Measurements from ENCODE around the gene MYCBP2. TPM values are rescaled to one million over a fixed set of nuclear protein-coding genes. Genes with fewer than 3 reads are reported as not detected.

Gene MYCBP2
- total RNA-seq, 1 donor from 2014 or later = 37.4 TPM

DNA sequence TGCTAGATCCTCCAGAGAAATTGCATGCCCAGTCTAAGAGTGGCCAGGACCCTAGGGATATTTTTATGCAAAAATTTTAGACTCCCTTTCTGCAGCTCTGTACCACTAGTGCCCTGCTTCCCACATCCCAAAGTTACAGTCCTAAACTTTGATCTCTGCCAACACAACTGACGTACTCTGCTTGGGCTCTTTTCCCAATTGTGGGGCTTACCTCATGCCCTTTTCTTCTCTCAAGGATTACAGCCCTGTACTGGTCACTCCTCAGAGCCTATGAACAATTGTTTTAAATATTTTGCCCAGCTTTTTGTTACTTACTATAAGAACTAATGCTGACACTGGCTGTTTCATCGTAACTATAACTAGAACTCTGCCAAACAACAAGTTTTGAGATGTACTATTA, 242.1 kb downstream of the MYCBP2 start:
- no peak overlapping the region for H3K4me3 ChIP-seq (ENCODE audit: low read depth, low read length)
- no peak for FAIRE-seq
- no peak for DNase-seq (ENCODE audit: low read depth)
- no peaks in the 10 kb centered on the region for H3K27me3 ChIP-seq (ENCODE audit: control insufficient read depth, insufficient read depth, low read length)
- TF ChIP-seq, protein P1, sequence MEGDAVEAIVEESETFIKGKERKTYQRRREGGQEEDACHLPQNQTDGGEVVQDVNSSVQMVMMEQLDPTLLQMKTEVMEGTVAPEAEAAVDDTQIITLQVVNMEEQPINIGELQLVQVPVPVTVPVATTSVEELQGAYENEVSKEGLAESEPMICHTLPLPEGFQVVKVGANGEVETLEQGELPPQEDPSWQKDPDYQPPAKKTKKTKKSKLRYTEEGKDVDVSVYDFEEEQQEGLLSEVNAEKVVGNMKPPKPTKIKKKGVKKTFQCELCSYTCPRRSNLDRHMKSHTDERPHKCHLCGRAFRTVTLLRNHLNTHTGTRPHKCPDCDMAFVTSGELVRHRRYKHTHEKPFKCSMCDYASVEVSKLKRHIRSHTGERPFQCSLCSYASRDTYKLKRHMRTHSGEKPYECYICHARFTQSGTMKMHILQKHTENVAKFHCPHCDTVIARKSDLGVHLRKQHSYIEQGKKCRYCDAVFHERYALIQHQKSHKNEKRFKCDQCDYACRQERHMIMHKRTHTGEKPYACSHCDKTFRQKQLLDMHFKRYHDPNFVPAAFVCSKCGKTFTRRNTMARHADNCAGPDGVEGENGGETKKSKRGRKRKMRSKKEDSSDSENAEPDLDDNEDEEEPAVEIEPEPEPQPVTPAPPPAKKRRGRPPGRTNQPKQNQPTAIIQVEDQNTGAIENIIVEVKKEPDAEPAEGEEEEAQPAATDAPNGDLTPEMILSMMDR (IDR thresholded peaks at IDR 0.05; ENCODE audit: insufficient read depth, low read length, severe bottlenecking) = no peak
- H3K36me3 ChIP-seq (ENCODE audit: control insufficient read depth, insufficient read depth, low read length) = peaks cover 8% of the 10 kb centered on the region

DNA sequence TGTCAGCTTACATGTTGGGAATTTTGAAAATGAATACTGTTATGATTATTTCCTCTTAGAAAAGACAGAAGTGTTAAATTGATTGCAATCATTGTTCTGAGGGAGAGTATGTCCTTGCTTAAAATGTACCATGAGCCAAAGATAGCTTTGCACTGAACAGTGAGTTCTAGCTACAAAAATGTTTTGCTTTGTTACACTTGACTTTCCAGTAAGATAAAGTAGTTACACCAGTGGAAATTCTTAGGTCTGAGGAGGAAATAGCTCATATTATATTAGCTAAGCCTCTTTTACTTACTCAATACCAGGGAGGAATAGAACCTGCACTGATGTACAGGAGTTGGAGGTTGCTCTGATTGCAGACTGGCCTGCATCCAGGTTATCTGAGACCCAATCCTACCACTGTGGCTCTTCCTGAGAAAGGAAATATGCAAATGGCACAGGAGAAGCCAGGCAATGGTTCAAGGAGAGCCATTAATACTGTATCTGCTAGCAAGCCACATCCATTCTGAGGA, 246.9 kb downstream of the MYCBP2 start:
- Histone ChIP-seq H3K36me3 (ENCODE audit: control insufficient read depth, insufficient read depth, low read length) (peaks cover 8% of the 10 kb centered on the region), H3K27me3 (ENCODE audit: control insufficient read depth, insufficient read depth, low read length) (no peaks in the 10 kb centered on the region), H3K4me3 (ENCODE audit: low read depth, low read length) (no peak overlapping the region)
- DNase-seq (ENCODE audit: low read depth) = no peak
- no peak for FAIRE-seq
- TF ChIP-seq, protein P1 (IDR thresholded peaks at IDR 0.05; ENCODE audit: insufficient read depth, low read length, severe bottlenecking) = no peak

DNA sequence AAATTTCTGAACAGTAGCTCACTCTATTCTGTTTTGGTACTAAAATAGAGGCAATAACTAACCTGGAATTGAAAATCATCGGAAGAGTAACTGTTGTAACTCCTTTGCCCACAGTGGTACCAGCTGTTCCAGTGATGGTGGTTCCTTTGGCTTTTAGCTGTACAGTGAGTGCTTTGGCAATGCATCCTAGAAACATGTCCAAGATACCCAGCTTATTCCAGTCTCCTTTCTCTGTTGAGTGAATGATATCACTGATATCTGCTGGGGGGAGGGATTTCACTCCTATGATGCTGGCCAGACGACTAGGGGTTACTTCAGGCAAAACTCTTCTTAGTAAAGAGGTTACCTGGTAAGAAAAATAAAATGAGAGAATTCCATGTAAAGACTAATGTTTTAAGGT, 259.4 kb downstream of the MYCBP2 start:
- H3K27me3 ChIP-seq (ENCODE audit: control insufficient read depth, insufficient read depth, low read length) = no peaks in the 10 kb centered on the region
- DNase-seq (ENCODE audit: low read depth) = no peak
- no peak overlapping the region for H3K4me3 ChIP-seq (ENCODE audit: low read depth, low read length)
- no peak for FAIRE-seq
- peaks cover 4% of the 10 kb centered on the region for H3K36me3 ChIP-seq (ENCODE audit: control insufficient read depth, insufficient read depth, low read length)
- TF ChIP-seq, protein P1 (IDR thresholded peaks at IDR 0.05; ENCODE audit: insufficient read depth, low read length, severe bottlenecking) = no peak

DNA sequence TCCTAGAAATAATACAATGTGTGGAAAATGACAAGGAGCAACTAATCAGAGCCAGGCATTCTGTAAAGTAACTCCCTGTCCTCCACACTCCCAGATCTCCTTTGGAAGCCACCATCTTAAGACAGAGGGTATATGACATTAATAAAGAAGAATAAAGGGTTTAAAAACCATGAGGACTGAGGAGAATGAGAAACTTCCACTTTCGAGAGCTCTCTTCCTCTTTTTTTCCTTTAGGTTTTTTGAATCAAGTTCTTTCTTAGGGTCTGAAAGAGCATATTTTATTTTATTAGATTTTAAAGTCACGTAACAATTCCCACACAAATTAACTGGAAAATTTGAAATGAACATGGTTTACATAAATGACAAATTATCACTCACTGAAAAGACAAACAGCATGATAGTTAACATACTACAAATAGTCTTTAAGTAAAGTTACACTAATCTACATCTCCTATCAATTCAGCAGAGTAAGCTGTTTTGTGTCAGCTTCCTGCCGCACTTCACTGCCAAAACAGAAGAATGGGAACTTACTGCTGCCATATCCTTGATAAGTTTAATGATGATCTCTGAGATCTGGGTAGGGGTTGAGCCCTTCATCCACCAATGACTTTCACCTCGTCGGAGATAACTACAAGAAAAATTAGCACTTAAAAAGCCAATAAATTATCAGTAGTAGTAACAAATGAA, 261.3 kb downstream of the MYCBP2 start:
- H3K4me3 ChIP-seq (ENCODE audit: low read depth, low read length) = no peak overlapping the region
- peaks cover 4% of the 10 kb centered on the region for H3K36me3 ChIP-seq (ENCODE audit: control insufficient read depth, insufficient read depth, low read length)
- FAIRE-seq = no peak
- DNase-seq (ENCODE audit: low read depth) = no peak
- H3K27me3 ChIP-seq (ENCODE audit: control insufficient read depth, insufficient read depth, low read length) = no peaks in the 10 kb centered on the region
- TF ChIP-seq, protein P1 (IDR thresholded peaks at IDR 0.05; ENCODE audit: insufficient read depth, low read length, severe bottlenecking) = no peak

DNA sequence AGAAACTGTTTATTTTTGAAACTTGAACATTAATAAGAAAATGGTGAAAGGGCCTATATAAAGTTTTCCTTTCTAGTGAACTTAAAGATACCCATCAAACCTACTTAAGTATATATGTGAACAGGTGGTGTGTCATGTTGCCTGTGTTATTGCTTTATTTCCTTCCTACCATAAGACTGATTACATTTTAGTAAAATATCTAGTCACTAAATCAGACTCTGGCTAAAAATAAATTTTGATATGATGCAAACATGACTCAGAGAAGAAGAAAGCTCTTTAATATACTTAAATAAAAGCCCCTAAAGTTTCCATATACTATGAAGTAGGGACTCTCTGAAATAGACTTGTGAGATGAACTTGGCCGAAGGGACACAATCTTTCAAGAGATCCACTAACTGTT, 264.8 kb downstream of the MYCBP2 start:
- H3K36me3 ChIP-seq (ENCODE audit: control insufficient read depth, insufficient read depth, low read length) = peaks cover 4% of the 10 kb centered on the region
- no peak for FAIRE-seq
- no peaks in the 10 kb centered on the region for H3K27me3 ChIP-seq (ENCODE audit: control insufficient read depth, insufficient read depth, low read length)
- DNase-seq (ENCODE audit: low read depth) = no peak
- TF ChIP-seq, protein P1 (IDR thresholded peaks at IDR 0.05; ENCODE audit: insufficient read depth, low read length, severe bottlenecking) = no peak
- H3K4me3 ChIP-seq (ENCODE audit: low read depth, low read length) = no peak overlapping the region

DNA sequence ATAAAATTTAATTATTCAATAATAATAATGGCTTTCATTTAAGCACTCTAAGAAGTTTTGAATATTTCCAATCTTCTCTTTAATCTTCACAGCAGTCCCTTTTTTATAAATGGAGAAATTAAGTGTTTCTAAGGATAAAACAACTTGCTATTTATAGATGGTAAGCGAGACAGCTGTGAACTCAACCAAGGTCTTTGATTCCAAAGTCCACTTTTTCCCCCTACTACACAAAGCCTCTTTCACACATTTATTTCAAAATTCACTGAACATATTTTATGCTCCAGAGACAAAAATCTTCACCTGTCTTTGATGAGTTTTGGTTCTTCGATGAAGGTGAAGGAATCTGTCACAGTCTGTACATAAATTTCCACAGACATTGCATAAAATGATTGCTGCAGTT, 265.5 kb downstream of the MYCBP2 start:
- no peaks in the 10 kb centered on the region for H3K27me3 ChIP-seq (ENCODE audit: control insufficient read depth, insufficient read depth, low read length)
- no peak for FAIRE-seq
- TF ChIP-seq, protein P1 (IDR thresholded peaks at IDR 0.05; ENCODE audit: insufficient read depth, low read length, severe bottlenecking) = no peak
- H3K4me3 ChIP-seq (ENCODE audit: low read depth, low read length) = no peak overlapping the region
- DNase-seq (ENCODE audit: low read depth) = no peak
- H3K36me3 ChIP-seq (ENCODE audit: control insufficient read depth, insufficient read depth, low read length) = peaks cover 5% of the 10 kb centered on the region

Measured in bronchial epithelial cell (primary cell).